ENCODE data around the gene DOCK3.

Gene DOCK3, protein sequence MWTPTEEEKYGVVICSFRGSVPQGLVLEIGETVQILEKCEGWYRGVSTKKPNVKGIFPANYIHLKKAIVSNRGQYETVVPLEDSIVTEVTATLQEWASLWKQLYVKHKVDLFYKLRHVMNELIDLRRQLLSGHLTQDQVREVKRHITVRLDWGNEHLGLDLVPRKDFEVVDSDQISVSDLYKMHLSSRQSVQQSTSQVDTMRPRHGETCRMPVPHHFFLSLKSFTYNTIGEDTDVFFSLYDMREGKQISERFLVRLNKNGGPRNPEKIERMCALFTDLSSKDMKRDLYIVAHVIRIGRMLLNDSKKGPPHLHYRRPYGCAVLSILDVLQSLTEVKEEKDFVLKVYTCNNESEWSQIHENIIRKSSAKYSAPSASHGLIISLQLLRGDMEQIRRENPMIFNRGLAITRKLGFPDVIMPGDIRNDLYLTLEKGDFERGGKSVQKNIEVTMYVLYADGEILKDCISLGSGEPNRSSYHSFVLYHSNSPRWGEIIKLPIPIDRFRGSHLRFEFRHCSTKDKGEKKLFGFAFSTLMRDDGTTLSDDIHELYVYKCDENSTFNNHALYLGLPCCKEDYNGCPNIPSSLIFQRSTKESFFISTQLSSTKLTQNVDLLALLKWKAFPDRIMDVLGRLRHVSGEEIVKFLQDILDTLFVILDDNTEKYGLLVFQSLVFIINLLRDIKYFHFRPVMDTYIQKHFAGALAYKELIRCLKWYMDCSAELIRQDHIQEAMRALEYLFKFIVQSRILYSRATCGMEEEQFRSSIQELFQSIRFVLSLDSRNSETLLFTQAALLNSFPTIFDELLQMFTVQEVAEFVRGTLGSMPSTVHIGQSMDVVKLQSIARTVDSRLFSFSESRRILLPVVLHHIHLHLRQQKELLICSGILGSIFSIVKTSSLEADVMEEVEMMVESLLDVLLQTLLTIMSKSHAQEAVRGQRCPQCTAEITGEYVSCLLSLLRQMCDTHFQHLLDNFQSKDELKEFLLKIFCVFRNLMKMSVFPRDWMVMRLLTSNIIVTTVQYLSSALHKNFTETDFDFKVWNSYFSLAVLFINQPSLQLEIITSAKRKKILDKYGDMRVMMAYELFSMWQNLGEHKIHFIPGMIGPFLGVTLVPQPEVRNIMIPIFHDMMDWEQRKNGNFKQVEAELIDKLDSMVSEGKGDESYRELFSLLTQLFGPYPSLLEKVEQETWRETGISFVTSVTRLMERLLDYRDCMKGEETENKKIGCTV (N-terminal part only)

GRCh38 chr3:50674349-50675178 lies at the start of gene DOCK3:
Gene DOCK3 (plus strand): TSS chr3:50674927. CDS start chr3:50675264, 337 bp downstream.
- TF ChIP-seq, protein P1, sequence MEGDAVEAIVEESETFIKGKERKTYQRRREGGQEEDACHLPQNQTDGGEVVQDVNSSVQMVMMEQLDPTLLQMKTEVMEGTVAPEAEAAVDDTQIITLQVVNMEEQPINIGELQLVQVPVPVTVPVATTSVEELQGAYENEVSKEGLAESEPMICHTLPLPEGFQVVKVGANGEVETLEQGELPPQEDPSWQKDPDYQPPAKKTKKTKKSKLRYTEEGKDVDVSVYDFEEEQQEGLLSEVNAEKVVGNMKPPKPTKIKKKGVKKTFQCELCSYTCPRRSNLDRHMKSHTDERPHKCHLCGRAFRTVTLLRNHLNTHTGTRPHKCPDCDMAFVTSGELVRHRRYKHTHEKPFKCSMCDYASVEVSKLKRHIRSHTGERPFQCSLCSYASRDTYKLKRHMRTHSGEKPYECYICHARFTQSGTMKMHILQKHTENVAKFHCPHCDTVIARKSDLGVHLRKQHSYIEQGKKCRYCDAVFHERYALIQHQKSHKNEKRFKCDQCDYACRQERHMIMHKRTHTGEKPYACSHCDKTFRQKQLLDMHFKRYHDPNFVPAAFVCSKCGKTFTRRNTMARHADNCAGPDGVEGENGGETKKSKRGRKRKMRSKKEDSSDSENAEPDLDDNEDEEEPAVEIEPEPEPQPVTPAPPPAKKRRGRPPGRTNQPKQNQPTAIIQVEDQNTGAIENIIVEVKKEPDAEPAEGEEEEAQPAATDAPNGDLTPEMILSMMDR (IDR thresholded peaks at IDR 0.05; ENCODE audit: control insufficient read depth, insufficient read depth, low read depth, low read length, missing control alignments) = no peak
- peak within 1 kb of the TSS; percentile 14; the same call in 1 of the 2 replicates for H3K4me3 ChIP-seq (ENCODE audit: control insufficient read depth, low read depth, low read length)
- DNase-seq (ENCODE audit: low read depth) = no peak

DNA sequence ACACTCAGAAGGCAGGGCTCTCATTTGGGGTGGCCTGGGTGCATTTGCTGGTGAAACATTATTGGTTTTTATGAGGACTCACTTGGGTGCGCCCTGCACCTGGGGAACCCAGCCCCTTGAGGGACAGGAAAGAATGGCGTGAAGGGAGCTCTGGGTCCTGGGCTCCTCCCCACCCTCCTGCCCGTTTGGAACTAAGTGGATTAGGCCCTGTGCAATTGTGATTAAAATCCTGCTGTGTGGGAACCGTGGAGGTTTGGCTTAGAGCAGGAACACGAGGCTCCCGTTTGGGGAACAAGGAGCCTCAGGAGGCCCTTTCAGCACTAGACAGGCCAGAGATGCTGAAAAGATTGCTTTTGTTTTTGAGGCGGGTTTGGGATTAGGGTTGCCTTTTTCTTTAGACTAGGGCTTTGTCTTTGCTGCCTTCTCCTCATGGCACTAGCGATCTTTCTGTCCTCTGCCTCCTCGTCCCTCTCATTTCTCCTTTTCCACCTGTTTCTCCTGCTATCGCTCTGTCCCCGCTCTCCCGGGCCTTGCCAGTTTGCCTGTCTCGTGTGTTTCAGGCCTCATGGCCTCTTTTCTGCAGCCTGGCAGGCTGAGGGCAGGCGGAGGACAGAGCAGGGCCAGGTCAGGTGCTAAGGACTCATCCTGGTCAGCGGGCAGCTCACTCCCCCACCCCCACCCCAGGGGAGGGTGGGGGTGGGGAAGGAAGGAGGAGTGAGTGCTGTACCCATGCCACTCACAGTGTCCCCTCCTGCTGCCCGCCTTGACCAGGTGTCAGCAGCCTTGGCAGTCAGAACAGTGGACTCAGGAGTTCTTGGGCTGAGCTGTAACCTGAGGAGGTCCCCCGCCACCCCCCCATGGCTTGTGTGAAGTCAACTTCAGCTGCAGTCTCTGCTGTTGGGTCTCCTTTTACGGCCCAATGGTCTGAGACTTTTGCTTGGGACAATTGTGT lies 49.2 kb upstream of the DOCK3 start:
- H3K4me3 ChIP-seq (ENCODE audit: control insufficient read depth, low read depth, low read length) = no peak overlapping the region
- DNase-seq (ENCODE audit: low read depth) = no peak
- TF ChIP-seq, protein P1 (IDR thresholded peaks at IDR 0.05; ENCODE audit: control insufficient read depth, insufficient read depth, low read depth, low read length, missing control alignments) = no peak

DNA sequence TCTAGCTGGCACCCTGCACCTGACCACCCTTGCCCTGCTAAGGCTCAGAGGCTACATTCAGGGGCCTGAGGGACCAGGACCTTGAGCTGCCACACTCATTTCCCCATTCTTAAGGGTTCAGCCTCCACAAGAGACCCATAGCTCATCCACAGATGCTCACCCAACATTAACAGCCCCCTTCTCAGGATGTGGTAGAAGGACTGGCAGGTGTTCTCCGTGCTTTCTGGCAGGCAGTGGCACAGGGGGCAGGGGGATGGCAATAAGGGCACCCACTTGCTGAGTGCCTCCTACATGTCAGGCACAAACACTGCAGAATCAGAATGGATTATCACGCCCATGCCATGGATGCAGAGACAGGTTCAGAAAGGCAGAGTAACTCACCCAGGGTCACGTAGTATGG lies 48.3 kb upstream of the DOCK3 start:
- no peak for DNase-seq (ENCODE audit: low read depth)
- no peak overlapping the region for H3K4me3 ChIP-seq (ENCODE audit: control insufficient read depth, low read depth, low read length)
- TF ChIP-seq, protein P1 (IDR thresholded peaks at IDR 0.05; ENCODE audit: control insufficient read depth, insufficient read depth, low read depth, low read length, missing control alignments) = no peak

DNA sequence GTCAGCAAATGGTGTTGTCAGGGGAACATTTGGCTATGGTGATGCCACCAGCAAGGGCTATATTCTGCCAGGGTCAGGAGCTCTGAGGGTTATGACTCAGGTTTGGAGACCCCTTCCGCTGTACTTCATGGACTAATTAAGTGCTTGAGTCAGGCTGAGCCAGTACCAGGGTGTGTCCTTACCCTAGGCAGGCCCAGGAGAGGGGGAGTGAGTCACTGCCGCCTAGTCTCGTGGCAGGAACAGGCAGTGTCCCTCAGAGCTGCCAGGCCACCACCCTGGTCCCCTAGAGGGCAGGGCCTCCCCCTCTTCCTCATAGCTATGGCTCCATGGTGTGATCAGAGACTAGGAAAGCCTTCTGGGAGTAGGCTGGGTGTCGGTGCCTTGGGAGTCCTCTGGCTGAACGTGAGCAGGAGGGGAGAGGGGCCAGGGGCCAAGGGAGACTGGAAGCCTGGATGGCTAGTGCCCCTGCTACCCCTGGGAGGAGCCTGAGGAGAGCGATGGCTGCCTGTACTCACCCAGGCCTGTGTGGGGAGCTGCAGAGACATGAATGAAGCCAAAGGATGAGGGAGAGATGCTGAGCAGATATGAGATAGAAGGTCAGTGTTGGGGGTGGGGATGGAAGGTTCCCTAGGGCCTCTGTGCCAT lies 47.2 kb upstream of the DOCK3 start:
- DNase-seq (ENCODE audit: low read depth) = no peak
- TF ChIP-seq, protein P1 (IDR thresholded peaks at IDR 0.05; ENCODE audit: control insufficient read depth, insufficient read depth, low read depth, low read length, missing control alignments) = peak; percentile 66
- H3K4me3 ChIP-seq (ENCODE audit: control insufficient read depth, low read depth, low read length) = no peak overlapping the region

DNA sequence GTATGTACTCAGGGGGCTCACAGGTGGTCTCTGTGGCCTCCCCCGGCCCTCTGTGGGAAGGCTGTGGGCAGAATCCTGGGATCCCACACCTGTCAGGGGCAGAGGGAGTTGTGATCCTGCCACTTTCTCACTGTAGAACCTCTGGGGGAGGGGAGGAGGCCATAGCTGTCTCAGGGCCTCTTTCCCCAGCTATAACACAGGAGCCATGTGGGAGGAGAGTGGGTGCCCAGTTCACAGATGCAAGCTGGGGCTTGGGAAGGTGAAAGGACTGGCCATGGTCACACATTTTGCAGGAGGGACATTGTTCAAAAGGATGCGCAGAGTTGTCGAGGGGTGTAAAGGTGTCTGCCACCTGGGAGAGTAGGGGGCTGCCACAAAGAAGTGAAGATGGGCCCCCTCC lies 46.1 kb upstream of the DOCK3 start:
- no peak overlapping the region for H3K4me3 ChIP-seq (ENCODE audit: control insufficient read depth, low read depth, low read length)
- TF ChIP-seq, protein P1 (IDR thresholded peaks at IDR 0.05; ENCODE audit: control insufficient read depth, insufficient read depth, low read depth, low read length, missing control alignments) = no peak
- DNase-seq (ENCODE audit: low read depth) = no peak

Data from AG09309 (cell line).